Mucosa of rectum (tissue), 2 donors: ENCODE results near the gene RIMS1.
A peak's percentile ranks its signal among the peaks of the same experiment; 100 is the strongest.

Source experiments
- H3K27ac ChIP-seq, 2 donors: one replicate each; pipeline ENCODE4 v1.7.0; 2013; ENCODE audit warnings: inconsistent platforms in 2 of 2, low read depth in 2 of 2, low read length in 2 of 2
- H3K27me3 ChIP-seq, 2 donors: one replicate each; pipeline ENCODE4 v1.7.0; 2013; ENCODE audit warnings: low read length in 2 of 2; ENCODE audit not compliant: control insufficient read depth in 2 of 2, insufficient read depth in 2 of 2
- H3K36me3 ChIP-seq, 2 donors: one replicate each; pipeline ENCODE4 v1.7.0; 2013; ENCODE audit warnings: low read length in 2 of 2; ENCODE audit not compliant: control insufficient read depth in 2 of 2, insufficient read depth in 2 of 2
- H3K4me1 ChIP-seq, 2 donors: one replicate each; pipeline ENCODE4 v1.7.0; 2013; ENCODE audit warnings: low read length in 2 of 2, mild to moderate bottlenecking in 1 of 2; ENCODE audit not compliant: control insufficient read depth in 2 of 2, insufficient read depth in 2 of 2
- H3K4me3 ChIP-seq, 2 donors: one replicate each; pipeline ENCODE4 v1.7.0; 2013; ENCODE audit warnings: low read length in 2 of 2
- H3K9ac ChIP-seq, 2 donors: one replicate each; pipeline ENCODE4 v1.7.0; 2013; ENCODE audit warnings: low read length in 2 of 2, low read depth in 1 of 2, mild to moderate bottlenecking in 1 of 2
- H3K9me3 ChIP-seq, 2 donors: one replicate each; pipeline ENCODE4 v1.7.0; 2013; ENCODE audit warnings: low read length in 2 of 2; ENCODE audit not compliant: control insufficient read depth in 2 of 2
- donor health status: healthy.
- donor health status: Normal muscosa, but diverticular disease.

Gene RIMS1

DNA sequence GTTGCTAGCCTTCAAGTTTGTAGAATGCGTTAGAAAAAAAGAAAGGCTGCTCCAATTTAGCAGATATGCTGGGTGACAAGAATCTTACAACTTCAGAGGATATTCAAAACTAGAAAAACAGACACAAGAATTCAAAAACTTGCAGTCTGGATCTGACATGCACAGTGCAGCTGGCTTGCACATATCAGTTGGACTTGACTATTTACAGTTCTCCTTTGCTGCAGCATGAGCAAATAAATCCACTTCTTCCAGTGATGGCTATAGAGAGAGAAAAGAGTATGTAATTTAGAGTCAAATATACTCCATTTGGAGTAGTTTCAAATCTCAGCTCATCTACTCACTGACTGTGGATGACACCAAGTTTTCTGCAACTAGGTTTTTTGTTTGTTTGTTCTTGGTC is 247.0 kb downstream of the RIMS1 start:
- H3K4me3 ChIP-seq = no peak overlapping the region
- H3K9ac ChIP-seq = no peak overlapping the region
- no peaks in the 10 kb centered on the region for H3K9me3 ChIP-seq
- no peaks in the 10 kb centered on the region for H3K36me3 ChIP-seq
- no peak overlapping the region for H3K27ac ChIP-seq
- no peaks in the 10 kb centered on the region for H3K4me1 ChIP-seq
- H3K27me3 ChIP-seq = no peaks in the 10 kb centered on the region

DNA sequence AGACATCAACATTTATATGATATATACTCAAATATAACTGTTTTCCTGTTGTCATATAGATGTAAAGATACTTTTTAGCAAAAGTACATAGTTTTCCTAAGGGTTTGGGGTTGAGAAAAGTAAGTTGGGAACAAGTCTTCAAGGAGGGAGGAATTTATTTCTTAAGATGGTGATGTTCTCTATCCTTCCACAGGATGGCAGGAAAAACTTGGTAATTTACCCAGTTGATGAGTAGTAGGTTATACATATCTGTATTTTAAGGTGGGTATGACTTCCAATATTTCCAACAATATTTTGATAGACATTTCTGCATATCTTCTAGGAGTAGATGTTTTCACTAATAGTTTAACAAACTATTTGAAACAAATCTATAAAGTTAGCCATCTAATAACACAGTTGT is 254.4 kb downstream of the RIMS1 start:
- Histone ChIP-seq H3K4me3 (no peak overlapping the region), H3K36me3 (no peaks in the 10 kb centered on the region), H3K4me1 (no peaks in the 10 kb centered on the region), H3K27me3 (no peaks in the 10 kb centered on the region), H3K9me3 (no peaks in the 10 kb centered on the region), H3K27ac (no peak overlapping the region), H3K9ac (no peak overlapping the region)

DNA sequence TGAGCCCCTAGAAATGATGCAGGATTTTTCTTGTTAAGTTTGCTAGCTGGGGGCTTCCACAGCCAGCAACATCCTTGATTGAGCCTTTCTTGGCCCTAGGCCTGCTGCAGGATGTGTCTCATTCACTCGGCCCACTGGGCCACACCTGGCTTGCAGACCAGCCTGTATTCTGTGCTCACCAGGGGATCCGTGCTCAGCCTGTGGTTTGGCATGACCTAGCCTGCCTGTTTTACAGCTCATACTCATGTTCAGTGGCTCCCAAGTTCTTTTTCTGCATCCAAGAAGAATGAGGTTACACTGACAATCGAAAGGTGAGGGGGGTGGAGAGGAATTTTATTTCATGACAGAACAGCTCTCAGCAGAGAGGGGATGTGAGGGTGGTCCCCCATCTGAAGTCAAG is 263.4 kb downstream of the RIMS1 start:
- Histone ChIP-seq H3K9ac (no peak overlapping the region), H3K36me3 (no peaks in the 10 kb centered on the region), H3K27me3 (no peaks in the 10 kb centered on the region), H3K4me1 (no peaks in the 10 kb centered on the region), H3K4me3 (no peak overlapping the region), H3K27ac (no peak overlapping the region), H3K9me3 (no peaks in the 10 kb centered on the region)

DNA sequence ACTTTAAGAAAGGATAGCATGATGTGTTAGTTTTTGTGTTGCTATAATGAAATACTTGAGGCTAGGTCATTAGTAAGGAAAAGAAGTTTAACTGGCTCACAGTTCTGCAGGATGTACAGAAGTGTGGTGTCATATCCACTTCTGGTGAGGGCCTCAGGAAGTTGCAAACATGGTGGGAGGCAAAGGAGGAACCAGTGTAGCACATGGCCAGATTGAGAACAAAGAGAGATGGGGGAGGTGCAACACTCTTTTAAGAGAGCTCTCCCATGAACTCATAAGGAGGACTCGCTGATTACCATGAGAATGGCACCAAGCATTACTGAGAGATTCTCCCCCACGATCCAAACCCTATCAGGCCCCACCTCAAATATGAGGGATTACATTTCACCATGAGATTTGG is 265.4 kb downstream of the RIMS1 start:
- no peaks in the 10 kb centered on the region for H3K9me3 ChIP-seq
- no peak overlapping the region for H3K27ac ChIP-seq
- no peak overlapping the region for H3K9ac ChIP-seq
- H3K36me3 ChIP-seq = no peaks in the 10 kb centered on the region
- H3K4me1 ChIP-seq = no peaks in the 10 kb centered on the region
- no peak overlapping the region for H3K4me3 ChIP-seq
- no peaks in the 10 kb centered on the region for H3K27me3 ChIP-seq

DNA sequence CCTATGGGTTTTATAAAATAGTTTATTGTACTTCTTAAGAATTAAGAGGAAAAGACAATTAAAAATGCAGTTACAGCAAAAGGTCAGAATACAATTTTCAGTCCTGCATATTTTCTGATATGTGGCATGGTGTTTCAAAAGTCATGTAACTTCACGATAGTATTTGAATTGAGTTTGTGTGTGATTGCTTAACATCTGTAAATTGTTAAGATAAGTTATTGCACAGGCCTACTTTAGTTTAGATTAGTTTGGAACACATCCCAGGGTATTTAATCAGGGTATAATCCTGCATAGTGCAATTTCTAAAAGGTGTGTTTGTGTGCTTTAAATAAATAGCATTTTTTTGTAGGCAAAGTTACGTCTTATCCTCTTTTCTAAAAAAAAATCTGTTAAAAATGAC is 289.6 kb downstream of the RIMS1 start:
- Histone ChIP-seq H3K27me3 (no peaks in the 10 kb centered on the region), H3K27ac (no peak overlapping the region), H3K36me3 (no peaks in the 10 kb centered on the region), H3K9ac (no peak overlapping the region), H3K4me3 (no peak overlapping the region), H3K9me3 (no peaks in the 10 kb centered on the region), H3K4me1 (no peaks in the 10 kb centered on the region)

DNA sequence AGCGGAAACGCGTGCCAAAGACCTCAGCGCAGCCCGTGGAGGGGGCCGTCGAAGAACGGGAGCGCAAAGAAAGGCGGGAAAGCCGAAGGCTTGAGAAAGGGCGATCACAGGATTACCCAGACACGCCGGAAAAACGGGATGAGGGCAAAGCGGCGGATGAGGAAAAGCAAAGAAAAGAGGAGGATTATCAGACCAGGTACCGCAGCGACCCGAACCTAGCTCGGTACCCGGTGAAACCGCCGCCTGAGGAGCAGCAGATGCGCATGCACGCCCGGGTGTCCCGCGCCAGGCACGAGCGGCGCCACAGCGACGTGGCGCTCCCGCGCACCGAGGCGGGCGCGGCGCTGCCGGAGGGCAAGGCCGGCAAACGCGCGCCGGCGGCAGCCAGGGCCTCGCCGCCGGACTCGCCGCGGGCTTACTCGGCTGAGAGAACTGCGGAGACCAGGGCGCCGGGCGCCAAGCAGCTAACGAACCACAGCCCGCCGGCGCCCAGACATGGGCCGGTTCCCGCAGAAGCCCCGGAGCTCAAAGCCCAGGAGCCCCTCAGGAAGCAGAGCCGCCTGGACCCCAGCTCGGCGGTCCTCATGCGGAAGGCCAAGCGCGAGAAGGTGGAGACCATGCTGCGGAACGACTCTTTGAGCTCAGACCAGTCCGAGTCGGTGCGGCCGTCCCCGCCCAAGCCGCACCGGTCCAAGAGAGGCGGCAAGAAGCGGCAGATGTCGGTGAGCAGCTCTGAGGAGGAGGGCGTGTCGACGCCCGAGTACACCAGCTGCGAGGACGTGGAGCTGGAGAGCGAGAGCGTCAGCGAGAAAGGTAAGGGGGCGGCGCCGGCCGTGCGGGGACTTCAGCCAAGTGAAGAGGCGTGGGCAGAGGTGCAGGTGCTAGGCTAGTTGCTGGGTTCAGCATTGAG is 296.2 kb downstream of the RIMS1 start:
- Histone ChIP-seq H3K9me3 (no peaks in the 10 kb centered on the region), H3K27me3 (peaks cover 4 to 11% of the 10 kb centered on the region in 2 donors), H3K27ac (no peak overlapping the region), H3K4me3 (peak overlapping the region; percentile 41 to 55), H3K9ac (no peak overlapping the region), H3K36me3 (no peaks in the 10 kb centered on the region), H3K4me1 (peaks cover 0 to 3% of the 10 kb centered on the region in 2 donors)

DNA sequence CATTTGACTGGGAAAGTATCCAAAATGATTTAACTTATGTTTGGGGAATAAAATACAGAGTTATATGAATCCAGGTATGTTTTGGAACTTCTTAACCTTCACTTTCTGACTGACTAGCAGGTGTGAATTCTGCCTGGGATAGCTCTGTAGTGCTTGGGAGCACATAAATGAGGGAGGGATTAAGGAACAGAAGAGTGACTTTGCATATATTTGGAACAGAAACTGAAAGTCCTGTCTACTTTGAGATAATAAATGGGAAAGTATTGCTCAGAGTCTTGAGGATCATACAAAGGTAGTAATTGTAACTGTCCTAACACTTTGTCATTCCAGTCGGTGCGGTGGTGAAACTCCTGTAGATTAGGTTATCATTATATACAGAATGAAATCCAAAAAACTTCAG is 317.6 kb downstream of the RIMS1 start:
- Histone ChIP-seq H3K4me3 (no peak overlapping the region), H3K36me3 (no peaks in the 10 kb centered on the region), H3K27ac (no peak overlapping the region), H3K9me3 (no peaks in the 10 kb centered on the region), H3K9ac (no peak overlapping the region), H3K27me3 (no peaks in the 10 kb centered on the region), H3K4me1 (no peaks in the 10 kb centered on the region)

DNA sequence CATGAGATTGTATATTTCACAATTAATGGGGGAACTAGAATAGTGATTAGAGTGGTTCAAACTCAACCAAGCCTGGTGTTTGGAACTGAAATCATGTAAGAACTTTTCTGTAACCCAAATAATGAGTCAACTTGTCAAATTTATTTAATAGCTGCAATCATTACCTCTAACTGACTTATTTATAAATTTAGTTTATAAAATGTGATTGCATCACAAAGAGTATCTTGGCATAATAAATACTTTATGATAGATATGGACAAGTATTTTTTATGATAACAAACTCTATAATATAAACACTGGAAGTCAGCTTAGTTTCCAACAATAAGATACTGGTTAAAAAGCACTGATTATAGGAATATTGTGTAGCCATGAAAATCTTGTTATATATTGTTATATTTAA is 319.1 kb downstream of the RIMS1 start:
- Histone ChIP-seq H3K9ac (no peak overlapping the region), H3K9me3 (no peaks in the 10 kb centered on the region), H3K27ac (no peak overlapping the region), H3K4me1 (no peaks in the 10 kb centered on the region), H3K27me3 (no peaks in the 10 kb centered on the region), H3K36me3 (no peaks in the 10 kb centered on the region), H3K4me3 (no peak overlapping the region)

DNA sequence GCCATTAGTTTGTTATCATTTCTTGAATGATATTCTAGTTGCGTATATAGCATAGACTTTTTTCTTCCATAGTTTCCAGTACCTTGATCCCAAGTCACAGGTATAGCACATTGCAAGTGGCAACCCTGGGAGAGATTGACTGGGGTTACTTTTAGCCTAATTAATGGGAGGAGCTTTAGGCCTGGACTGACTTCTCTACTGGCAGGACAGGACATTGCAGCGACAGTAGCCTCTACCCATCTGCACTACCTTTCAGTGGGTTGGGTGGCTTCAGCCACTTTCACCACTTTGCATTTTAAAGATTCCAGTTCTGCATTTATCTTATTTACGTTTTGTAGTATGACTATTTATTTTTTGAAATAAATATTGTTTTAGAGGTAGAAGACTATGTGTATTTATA is 320.3 kb downstream of the RIMS1 start:
- no peaks in the 10 kb centered on the region for H3K4me1 ChIP-seq
- H3K4me3 ChIP-seq = no peak overlapping the region
- H3K9ac ChIP-seq = no peak overlapping the region
- H3K36me3 ChIP-seq = no peaks in the 10 kb centered on the region
- no peaks in the 10 kb centered on the region for H3K9me3 ChIP-seq
- no peaks in the 10 kb centered on the region for H3K27me3 ChIP-seq
- no peak overlapping the region for H3K27ac ChIP-seq

DNA sequence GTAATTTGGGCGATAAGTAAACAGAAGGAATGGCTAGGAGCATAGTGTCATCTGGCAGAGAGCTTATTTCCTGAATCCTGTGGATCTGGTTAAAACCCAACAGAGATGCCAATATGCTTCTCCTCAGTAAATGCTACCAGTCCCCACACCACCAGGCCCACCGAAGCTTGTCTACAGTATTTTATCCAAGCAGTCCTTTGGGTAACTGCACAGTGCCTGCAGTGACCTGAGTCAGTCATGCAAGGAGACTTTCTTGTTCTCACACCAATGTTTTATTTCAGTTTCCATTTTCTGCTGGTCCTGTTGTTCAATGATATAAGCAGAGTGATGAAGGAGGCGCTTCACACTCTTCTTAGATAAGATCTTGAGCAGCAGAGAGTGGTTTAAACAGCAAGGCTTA is 326.3 kb downstream of the RIMS1 start:
- H3K9ac ChIP-seq = no peak overlapping the region
- H3K27me3 ChIP-seq = no peaks in the 10 kb centered on the region
- H3K4me3 ChIP-seq = no peak overlapping the region
- no peaks in the 10 kb centered on the region for H3K4me1 ChIP-seq
- no peaks in the 10 kb centered on the region for H3K9me3 ChIP-seq
- H3K36me3 ChIP-seq = no peaks in the 10 kb centered on the region
- no peak overlapping the region for H3K27ac ChIP-seq
